HS-27A (cell line): ENCODE results near the gene SLC6A3.
"Not testable (repeated sequence)": the region's sequence is repeated elsewhere in the genome, so short reads cannot be mapped to it uniquely, and the experiment has no call there.

ENCODE experiments used
- DNase-seq: peaks from one replicate; pipeline ENCODE4 v3.0.0-alpha.2; 2012; ENCODE audit warnings: low read depth, missing footprints

The SLC6A3 gene

GRCh38 chr5:1440098-1440493 is 5.1 kb downstream of the SLC6A3 start:
- no peak for DNase-seq

- no peak for DNase-seq
These were observed 5.7 kb downstream of the SLC6A3 start for GRCh38 chr5:1439388-1440097.

GRCh38 chr5:1438871-1439270 is 6.4 kb downstream of the SLC6A3 start:
- DNase-seq: no peak

GRCh38 chr5:1437876-1438559 is 7.2 kb downstream of the SLC6A3 start:
- DNase-seq: no peak

GRCh38 chr5:1437226-1437829 is 7.9 kb downstream of the SLC6A3 start:
- DNase-seq: no peak

- no peak for DNase-seq
These were observed 8.6 kb downstream of the SLC6A3 start for GRCh38 chr5:1436681-1437080.

- DNase-seq: no peak
These were observed 9.2 kb downstream of the SLC6A3 start for GRCh38 chr5:1436036-1436435.

GRCh38 chr5:1435369-1435768 is 9.9 kb downstream of the SLC6A3 start:
- no peak for DNase-seq

- no peak for DNase-seq
These were observed 12.9 kb downstream of the SLC6A3 start for GRCh38 chr5:1432296-1432695.

- DNase-seq: no peak
These were observed 13.3 kb downstream of the SLC6A3 start for GRCh38 chr5:1431896-1432295.

GRCh38 chr5:1431021-1431811 is 14.0 kb downstream of the SLC6A3 start:
- no peak for DNase-seq

GRCh38 chr5:1430121-1430795 is 15.0 kb downstream of the SLC6A3 start:
- no peak for DNase-seq

- no peak for DNase-seq
These were observed 15.7 kb downstream of the SLC6A3 start for GRCh38 chr5:1429496-1429895.

- no peak for DNase-seq
These were observed 16.2 kb downstream of the SLC6A3 start for GRCh38 chr5:1429066-1429465.

- no peak for DNase-seq
These were observed 17.1 kb downstream of the SLC6A3 start for GRCh38 chr5:1428107-1428506.

GRCh38 chr5:1424716-1425115 is 20.5 kb downstream of the SLC6A3 start:
- DNase-seq: no peak

- no peak for DNase-seq
These were observed 21.2 kb downstream of the SLC6A3 start for GRCh38 chr5:1423901-1424603.

- DNase-seq: not testable (repeated sequence)
These were observed 22.7 kb downstream of the SLC6A3 start for GRCh38 chr5:1422522-1422921.

- no peak for DNase-seq
These were observed 23.5 kb downstream of the SLC6A3 start for GRCh38 chr5:1421521-1422341.
